ENCODE results near the gene EEFSEC.

Gene EEFSEC

DNA sequence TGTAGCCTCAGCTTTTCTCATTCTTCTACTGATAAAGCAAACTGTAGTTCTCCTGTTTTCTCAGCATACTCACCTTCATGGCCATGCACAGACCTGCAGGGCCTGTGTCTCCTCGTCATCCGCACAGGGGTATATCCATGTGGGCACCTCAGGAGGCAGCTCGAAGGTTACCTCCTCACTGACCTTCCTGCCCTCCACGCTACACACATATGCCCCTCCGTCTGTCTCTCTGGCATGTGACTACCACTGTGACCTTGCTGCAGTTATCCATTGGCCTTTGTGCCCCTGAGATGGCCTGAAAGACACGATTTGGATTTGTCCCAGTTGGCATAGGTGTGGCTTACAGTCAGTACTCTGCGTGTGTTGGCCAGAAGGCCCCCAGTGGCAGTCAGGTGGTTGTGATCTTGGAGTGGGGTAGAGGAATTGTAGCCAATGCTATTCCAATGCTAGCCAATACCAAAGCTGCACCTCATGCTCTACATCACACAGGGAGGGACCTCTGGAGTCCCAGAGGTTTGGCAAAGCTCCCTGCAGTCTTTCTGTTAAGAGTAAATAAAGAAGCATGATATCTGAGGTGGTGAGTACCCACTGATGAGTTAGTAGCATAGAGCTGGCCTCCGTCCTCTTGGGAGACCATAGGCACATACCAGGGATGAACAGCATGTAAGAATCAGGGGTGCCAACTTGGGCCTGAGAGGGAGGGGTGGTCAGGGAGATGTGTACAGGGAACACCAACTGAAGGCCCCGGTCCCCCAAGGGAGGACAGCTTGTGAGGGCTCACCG is 143.4 kb downstream of the EEFSEC start:
- DNase-seq = no peak

- no peak for DNase-seq
These were observed 144.3 kb downstream of the EEFSEC start for GRCh38 chr3:128297401-128298138.

DNA sequence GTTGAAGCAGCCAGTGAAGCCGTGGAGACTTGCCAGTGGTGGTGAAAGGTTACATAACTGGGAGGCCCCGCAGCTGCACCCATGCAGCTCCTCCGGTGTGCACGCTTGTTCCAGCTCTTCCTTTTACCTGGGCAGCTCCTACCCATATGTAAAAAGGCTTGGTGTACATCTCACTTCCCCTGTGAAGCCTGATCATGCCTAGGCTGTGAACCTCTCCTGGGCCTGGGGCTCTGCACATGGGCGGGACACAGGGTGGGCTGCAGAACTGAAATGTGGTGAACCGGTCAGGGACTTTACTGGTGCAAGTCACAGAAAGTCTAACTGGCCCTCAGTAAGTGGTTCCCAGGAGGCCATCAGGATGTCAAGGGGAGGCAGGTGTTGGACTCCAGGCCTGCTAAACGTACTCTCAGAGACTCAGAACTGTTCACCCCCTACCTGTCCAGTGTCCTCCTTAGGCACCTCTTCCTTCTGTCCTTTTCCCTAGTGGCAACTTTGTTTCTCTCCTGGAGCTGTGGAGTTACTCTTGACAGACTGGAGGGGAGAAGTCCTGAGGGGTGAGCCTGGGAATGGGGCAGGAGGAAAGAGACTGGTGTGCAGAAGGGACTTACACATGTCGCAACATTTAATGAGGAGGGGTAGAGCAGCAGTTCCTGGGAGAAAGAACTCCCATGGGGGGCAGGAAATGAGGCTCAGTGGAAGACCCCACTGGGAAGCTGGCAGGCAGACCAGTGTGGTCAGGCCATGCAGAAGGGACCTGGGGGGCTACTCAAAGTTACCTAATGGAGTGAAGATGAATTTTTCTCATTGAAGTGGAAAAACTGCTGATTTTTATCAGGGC is 148.1 kb downstream of the EEFSEC start:
- no peak for DNase-seq

GRCh38 chr3:128306481-128306880 is 153.2 kb downstream of the EEFSEC start:
- DNase-seq = no peak

DNA sequence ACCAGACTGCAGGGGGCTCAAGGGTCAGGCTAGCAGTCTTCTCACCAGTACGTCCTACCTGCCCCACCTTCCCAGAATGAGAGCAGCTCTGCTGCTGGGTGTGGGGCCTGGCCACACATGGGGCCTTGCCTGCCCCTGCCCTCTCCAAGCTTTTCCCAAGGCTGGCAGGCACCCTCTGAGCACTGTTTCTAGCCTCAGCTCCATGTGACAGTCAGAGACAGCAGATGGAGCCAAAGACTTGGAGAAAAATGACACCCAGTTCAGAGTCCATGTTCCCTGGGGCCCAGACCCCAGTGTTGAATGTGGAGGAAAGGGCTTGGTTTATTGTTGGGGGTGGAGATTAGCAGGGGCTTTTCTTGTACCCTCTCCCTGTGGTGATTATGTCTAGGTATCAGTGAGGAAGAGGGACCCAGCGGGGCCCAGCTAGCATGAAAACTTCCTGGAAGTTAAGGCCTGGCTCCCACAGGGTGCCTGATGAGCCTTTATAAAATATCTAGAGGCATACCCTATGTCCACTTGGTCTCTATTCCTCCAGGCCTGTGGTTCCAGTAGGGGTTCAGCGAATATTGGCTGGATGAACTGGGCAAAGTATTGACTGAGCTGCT is 153.8 kb downstream of the EEFSEC start:
- DNase-seq = no peak

GRCh38 chr3:128307781-128308469 is 154.6 kb downstream of the EEFSEC start:
- no peak for DNase-seq

DNA sequence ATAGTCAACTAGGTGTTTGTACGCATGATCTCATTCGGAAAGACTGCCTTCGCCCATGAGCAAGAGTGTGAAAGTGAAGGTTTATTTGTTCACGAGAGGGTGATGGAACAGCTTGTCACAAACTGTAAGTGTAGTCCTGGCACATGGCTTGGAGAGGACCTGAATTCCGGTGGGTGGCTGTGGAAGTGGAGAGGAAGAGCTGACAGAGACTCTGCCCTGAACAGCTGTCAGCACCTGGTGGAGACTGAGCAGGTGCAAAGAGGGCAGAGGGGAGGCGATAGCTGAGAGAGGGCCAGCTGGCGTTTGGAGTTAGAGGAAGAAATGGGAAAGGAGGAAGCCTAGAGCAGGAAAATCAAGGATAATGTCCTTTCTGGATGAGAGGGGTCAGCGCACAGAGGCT is 155.7 kb downstream of the EEFSEC start:
- no peak for DNase-seq

GRCh38 chr3:128310286-128311058 is 157.2 kb downstream of the EEFSEC start:
- no peak for DNase-seq

DNA sequence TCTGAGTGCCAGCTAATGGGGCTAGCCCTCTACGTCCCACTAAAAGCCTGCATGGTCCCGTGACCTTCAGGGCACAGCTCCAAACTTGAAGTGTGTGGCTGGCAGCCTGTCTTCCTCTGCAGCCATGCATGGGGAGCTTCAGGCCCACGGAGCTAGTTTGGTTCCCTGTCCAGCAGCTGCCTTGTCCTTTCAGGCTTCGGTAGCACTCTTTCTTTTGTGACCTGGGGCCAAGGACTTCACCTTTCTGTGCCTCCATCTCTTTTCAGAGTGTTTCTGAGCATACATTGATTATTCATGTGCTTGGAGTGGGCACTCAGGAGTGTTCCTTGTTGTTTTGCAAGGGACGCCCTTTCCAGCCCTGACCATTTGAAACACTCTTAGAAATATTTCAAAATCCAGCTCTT is 158.2 kb downstream of the EEFSEC start:
- no peak for DNase-seq

GRCh38 chr3:128312271-128312670 is 159.0 kb downstream of the EEFSEC start:
- no peak for DNase-seq

DNA sequence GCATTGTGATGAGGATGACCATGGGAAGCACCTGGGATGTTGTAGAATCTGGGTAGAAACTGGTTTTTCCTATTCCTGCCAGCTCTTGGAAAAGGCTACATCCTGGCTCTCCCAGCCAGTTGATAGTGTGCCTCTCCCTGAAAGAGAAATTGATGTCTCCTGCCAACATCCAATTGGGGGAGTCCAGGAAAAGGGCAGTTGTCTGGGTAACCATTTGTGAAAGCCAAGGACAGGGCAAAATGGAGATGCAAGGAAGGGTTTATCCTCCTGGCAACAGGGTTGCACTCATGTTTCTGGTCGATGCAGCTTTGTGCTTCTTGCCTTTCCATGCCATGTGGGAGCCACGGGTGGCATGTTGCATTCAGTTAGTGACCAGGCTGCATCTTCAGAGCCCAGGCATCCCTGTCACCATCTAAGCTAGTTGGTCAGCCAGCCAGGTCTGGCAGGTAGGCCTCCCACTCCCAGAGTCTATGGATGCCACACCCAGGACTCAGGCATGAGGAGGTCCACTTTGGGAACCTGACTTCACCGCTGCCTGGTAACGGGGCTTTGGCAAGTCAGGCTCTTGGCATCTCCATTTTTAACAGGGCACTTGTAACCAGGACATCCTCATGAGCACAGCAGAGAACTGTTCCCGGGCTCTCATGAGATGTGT is 159.9 kb downstream of the EEFSEC start:
- DNase-seq = no peak

DNA sequence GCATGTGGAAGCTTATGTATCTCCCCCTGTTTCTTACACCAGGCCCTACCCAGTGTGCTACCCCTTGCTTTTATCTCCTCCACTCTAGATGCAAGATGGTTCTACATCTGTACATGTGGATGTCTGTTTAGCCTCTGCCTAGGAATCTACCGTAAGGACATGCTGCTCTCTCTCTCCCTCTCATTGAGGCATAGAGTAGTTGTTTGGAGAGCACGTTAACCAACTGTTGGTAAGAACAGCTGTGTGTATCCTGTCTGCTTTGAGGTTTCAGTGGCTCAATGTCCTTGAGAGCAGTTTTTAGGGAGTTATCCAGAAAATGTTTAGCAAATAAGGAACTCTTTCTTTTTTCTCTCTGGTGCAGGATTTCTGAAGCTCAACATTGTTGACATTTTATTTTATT is 160.7 kb downstream of the EEFSEC start:
- no peak for DNase-seq

- DNase-seq = no peak
These were observed 162.0 kb downstream of the EEFSEC start for GRCh38 chr3:128315313-128315712.

- DNase-seq = no peak
These were observed 163.2 kb downstream of the EEFSEC start for GRCh38 chr3:128316481-128316891.

DNA sequence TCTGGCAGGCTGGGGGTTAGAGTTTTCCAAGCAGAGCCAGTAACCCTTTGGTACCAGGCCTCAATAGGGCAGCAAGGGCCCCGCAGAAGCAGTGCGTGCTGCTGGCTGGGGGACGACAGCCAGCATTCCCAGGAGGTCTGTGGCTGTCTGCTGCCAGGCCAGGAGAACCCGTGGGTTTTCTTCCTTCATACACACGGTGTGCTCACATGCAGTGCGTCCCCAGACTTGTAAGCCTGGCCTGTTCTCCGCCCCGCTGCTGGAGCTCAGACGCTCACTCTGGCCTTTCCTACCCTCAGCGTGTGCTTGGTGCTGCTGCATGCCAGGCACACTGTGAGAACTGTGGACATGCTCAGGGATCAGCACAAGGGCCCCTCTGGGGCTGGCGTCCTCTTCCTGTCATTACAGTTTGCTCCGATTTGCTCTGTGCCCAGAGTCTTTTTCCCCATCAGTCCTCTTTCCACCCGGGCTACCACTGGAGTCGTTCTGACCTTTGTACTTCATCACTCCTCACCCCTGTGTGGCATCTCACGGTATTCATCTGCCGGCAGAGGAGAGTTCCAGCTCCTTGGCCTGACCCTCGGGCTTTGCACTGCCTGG is 163.9 kb downstream of the EEFSEC start:
- no peak for DNase-seq

DNA sequence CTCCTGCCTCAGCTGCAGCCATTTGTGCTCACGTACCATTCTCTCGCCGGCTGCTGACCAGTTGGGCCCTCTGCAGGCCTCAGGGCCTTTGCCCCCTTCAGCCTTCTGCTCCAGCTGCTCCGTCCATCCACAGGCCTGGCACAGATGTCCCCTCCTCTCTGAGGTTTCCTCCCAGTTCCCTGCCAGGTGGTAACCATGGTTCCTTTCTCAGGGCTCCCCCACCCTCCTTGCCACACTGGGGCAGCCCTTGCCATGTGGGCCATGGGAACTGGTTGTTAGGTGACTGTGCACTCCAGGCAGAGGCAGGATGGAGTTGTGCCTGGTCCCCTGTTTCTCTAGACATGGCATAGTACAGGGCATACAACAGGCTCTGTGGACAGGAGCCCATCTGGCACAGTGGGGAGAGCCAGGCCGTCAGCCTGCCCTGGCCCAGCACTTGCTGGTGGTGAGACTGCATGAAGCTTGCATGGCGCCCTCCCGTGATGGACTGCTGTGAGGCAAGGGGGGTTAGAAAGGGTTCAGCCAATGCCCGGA is 164.5 kb downstream of the EEFSEC start:
- DNase-seq = no peak

DNA sequence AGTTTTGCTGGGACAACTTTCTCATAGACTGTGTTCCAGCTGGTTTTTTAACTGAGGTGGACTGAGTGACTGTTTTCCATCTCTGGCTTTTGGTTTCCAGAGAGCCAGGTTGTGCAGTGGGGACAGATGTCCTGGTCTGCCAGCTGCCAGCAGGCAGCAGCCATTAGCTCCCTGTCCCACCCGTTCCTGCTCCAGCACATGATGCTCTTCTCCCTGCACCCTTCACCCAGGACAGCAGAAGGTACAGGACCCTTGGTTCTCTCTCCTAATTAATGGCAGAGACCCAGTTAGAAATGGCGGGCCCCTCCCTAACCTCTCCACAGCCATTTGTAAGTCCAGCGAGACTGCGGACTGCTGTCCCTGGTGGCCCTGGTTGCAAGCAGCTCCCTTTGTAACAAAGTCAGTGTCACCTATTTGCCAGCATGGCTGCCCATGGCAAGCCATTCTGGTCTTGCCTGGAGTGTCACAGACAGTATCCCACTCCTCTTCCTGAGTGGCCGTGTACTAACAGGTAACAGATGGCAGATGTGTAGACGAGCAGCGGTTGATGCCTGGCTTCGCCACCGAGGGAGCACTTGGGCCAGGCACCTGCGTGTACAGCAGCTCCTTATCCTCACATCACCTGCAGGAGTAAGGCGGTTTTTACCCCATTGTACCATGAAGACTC is 165.1 kb downstream of the EEFSEC start:
- DNase-seq = no peak

GRCh38 chr3:128319107-128319506 is 165.8 kb downstream of the EEFSEC start:
- DNase-seq = no peak

GRCh38 chr3:128319741-128320141 is 166.5 kb downstream of the EEFSEC start:
- no peak for DNase-seq

All from NCI-H2081 treated with DMSO at 0.1 percent for 48 hours (cell line).